ENCODE results near the gene ZNRF2. TPM values are rescaled to one million over a fixed set of nuclear protein-coding genes. Genes with fewer than 3 reads are reported as not detected.

Gene ZNRF2
- total RNA-seq, 1 donor from 2014 or later, result 37.7 TPM

DNA sequence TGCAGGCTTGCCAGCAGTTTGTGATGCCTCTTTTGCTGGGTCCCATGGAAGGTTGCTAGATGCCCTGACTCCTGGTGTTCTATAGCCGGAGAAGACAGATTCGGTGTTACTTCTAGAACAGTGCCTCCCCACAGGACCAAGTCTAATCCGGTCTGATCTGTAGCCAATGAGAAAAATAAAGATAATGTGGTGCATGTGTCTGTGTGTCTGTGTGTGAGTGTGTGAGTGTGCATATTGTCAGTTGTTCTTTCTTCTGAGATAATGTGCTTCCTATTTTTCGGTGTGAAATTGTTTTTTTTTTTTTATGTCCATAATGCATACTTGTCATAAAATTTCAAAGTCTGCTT lies 29.7 kb upstream of the ZNRF2 start:
- DNase-seq (ENCODE audit: low spot score), result no peak
- Mint-ChIP-seq H3K4me1 (no peaks in the 10 kb centered on the region), H3K27ac (no peak overlapping the region), H3K9me3 (no peaks in the 10 kb centered on the region), H3K4me3 (no peak overlapping the region), H3K36me3 (no peaks in the 10 kb centered on the region), H3K27me3 (ENCODE audit: insufficient read depth, low read depth) (peaks cover 3% of the 10 kb centered on the region)
- Histone ChIP-seq H2AFZ (replicated peaks) (no peak overlapping the region), H3K9ac (no peak overlapping the region), H3F3A (ENCODE audit: low read depth) (no peaks in the 10 kb centered on the region), H3K27me3 (no peaks in the 10 kb centered on the region), H3K4me1 (no peaks in the 10 kb centered on the region), H3K9me3 (ENCODE audit: low read depth) (no peaks in the 10 kb centered on the region), H3K79me2 (ENCODE audit: low read depth) (no peaks in the 10 kb centered on the region), H4K20me1 (ENCODE audit: low read depth) (no peaks in the 10 kb centered on the region), H3K27ac (no peak overlapping the region), H3K4me3 (no peak overlapping the region), H3K4me2 (no peak overlapping the region), H3K36me3 (no peaks in the 10 kb centered on the region)
- TF ChIP-seq, protein P1, sequence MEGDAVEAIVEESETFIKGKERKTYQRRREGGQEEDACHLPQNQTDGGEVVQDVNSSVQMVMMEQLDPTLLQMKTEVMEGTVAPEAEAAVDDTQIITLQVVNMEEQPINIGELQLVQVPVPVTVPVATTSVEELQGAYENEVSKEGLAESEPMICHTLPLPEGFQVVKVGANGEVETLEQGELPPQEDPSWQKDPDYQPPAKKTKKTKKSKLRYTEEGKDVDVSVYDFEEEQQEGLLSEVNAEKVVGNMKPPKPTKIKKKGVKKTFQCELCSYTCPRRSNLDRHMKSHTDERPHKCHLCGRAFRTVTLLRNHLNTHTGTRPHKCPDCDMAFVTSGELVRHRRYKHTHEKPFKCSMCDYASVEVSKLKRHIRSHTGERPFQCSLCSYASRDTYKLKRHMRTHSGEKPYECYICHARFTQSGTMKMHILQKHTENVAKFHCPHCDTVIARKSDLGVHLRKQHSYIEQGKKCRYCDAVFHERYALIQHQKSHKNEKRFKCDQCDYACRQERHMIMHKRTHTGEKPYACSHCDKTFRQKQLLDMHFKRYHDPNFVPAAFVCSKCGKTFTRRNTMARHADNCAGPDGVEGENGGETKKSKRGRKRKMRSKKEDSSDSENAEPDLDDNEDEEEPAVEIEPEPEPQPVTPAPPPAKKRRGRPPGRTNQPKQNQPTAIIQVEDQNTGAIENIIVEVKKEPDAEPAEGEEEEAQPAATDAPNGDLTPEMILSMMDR (IDR thresholded peaks at IDR 0.05), result no peak
- TF ChIP-seq EZH2phosphoT487 (IDR thresholded peaks at IDR 0.05) (no peak), EZH2 (IDR thresholded peaks at IDR 0.05) (no peak)

DNA sequence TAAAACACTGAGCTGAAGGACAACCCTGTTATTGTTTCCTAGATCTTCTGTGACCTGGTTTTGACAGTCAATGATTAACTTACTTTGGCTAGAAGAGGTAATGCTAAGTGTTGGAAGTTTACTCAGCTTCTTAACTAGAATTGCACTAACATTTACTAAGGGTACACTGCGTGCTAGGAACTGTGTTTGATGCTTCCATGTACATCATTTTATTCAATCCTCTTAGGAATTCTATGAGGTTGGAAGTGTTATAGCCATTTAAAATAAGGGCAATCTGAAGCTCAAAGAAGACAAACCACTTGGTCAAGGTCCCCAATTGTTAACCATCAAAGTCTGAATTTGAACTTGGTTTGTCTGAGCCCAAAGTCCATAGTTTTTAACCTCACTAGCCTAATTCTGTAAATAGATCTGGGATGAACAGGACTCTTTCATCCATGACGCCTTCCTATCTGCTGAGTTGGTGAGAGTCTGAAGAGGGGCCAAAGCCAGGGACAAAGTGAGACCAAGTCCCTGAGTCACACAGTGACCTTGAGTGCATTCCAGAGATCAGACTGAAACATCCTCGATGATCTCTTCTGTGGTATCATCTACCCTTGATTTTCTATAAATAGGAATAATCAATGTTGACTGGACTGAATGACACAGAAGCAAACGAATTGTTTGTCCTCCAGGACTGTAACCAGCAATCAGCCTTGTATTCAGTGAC lies 29.2 kb upstream of the ZNRF2 start:
- Mint-ChIP-seq H3K36me3 (no peaks in the 10 kb centered on the region), H3K27ac (no peak overlapping the region), H3K9me3 (no peaks in the 10 kb centered on the region), H3K27me3 (ENCODE audit: insufficient read depth, low read depth) (peaks cover 3% of the 10 kb centered on the region), H3K4me1 (no peaks in the 10 kb centered on the region), H3K4me3 (no peak overlapping the region)
- Histone ChIP-seq H3K9me3 (ENCODE audit: low read depth) (no peaks in the 10 kb centered on the region), H3K4me1 (no peaks in the 10 kb centered on the region), H3K27ac (no peak overlapping the region), H3K79me2 (ENCODE audit: low read depth) (no peaks in the 10 kb centered on the region), H4K20me1 (ENCODE audit: low read depth) (no peaks in the 10 kb centered on the region), H3F3A (ENCODE audit: low read depth) (no peaks in the 10 kb centered on the region), H2AFZ (replicated peaks) (no peak overlapping the region), H3K4me2 (no peak overlapping the region), H3K27me3 (no peaks in the 10 kb centered on the region), H3K9ac (no peak overlapping the region), H3K36me3 (no peaks in the 10 kb centered on the region), H3K4me3 (no peak overlapping the region)
- no peak for DNase-seq (ENCODE audit: low spot score)
- no peak for TF ChIP-seq EZH2phosphoT487 (IDR thresholded peaks at IDR 0.05)
- TF ChIP-seq EZH2 (IDR thresholded peaks at IDR 0.05), result no peak
- TF ChIP-seq, protein P1 (IDR thresholded peaks at IDR 0.05), result no peak

DNA sequence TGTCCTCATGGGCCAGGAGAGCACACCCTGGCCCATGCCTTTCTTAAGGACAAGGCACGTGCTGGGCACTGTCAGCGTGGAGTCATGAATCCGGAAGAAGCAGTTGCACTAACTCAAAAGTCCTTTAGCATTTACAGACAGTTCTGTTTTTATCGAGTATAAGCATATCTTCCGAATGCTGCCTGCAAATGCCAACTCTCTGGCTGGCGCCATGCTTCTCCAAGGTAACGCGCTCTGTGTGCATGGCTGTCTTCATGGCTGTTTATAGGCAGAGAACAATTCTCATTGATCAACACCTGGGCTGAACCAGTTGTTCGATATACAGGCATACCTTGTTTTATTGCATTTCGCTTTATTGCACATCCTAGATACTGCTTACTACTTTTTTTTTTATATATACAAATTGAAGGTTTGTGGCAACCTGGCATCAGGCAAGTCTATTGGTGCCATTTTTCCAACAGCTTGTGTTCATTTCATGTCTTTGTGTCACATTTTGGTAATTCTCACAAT lies 28.0 kb upstream of the ZNRF2 start:
- Histone ChIP-seq H3K4me2 (no peak overlapping the region), H3K4me1 (no peaks in the 10 kb centered on the region), H3K9ac (no peak overlapping the region), H3K9me3 (ENCODE audit: low read depth) (no peaks in the 10 kb centered on the region), H2AFZ (replicated peaks) (no peak overlapping the region), H3K27me3 (no peaks in the 10 kb centered on the region), H4K20me1 (ENCODE audit: low read depth) (no peaks in the 10 kb centered on the region), H3K36me3 (no peaks in the 10 kb centered on the region), H3K79me2 (ENCODE audit: low read depth) (no peaks in the 10 kb centered on the region), H3K27ac (no peak overlapping the region), H3K4me3 (no peak overlapping the region), H3F3A (ENCODE audit: low read depth) (no peaks in the 10 kb centered on the region)
- no peaks in the 10 kb centered on the region for H3K4me1 Mint-ChIP-seq
- no peaks in the 10 kb centered on the region for H3K9me3 Mint-ChIP-seq
- no peak overlapping the region for H3K4me3 Mint-ChIP-seq
- DNase-seq (ENCODE audit: low spot score), result no peak
- TF ChIP-seq, protein P1 (IDR thresholded peaks at IDR 0.05), result no peak
- no peak for TF ChIP-seq EZH2phosphoT487 (IDR thresholded peaks at IDR 0.05)
- no peak for TF ChIP-seq EZH2 (IDR thresholded peaks at IDR 0.05)
- H3K36me3 Mint-ChIP-seq, result no peaks in the 10 kb centered on the region
- H3K27me3 Mint-ChIP-seq (ENCODE audit: insufficient read depth, low read depth), result peaks cover 3% of the 10 kb centered on the region
- no peak overlapping the region for H3K27ac Mint-ChIP-seq

Measured in neural progenitor cell (in vitro differentiated cells).